Measurements from ENCODE around the gene RAB3GAP2.
A peak's percentile ranks its signal among the peaks of the same experiment; 100 is the strongest.
"Not testable (repeated sequence)": the region's sequence is repeated elsewhere in the genome, so short reads cannot be mapped to it uniquely, and the experiment has no call there.

Gene RAB3GAP2

GRCh38 chr1:220135755-220136154, 136.5 kb downstream of the RAB3GAP2 start:
- peak; percentile 17 for FAIRE-seq

- no peak for FAIRE-seq
These were observed 142.6 kb downstream of the RAB3GAP2 start for GRCh38 chr1:220129479-220130210.

GRCh38 chr1:220127076-220127475, 145.2 kb downstream of the RAB3GAP2 start:
- FAIRE-seq, result no peak

- no peak for FAIRE-seq
These were observed 147.7 kb downstream of the RAB3GAP2 start for GRCh38 chr1:220124542-220124941.

- no peak for FAIRE-seq
These were observed 148.4 kb downstream of the RAB3GAP2 start for GRCh38 chr1:220123889-220124288.

GRCh38 chr1:220123066-220123465, 149.2 kb downstream of the RAB3GAP2 start:
- no peak for FAIRE-seq

GRCh38 chr1:220121791-220122530, 150.3 kb downstream of the RAB3GAP2 start:
- FAIRE-seq, result peak; percentile 96

GRCh38 chr1:220119043-220119512, 153.2 kb downstream of the RAB3GAP2 start:
- FAIRE-seq, result peak; percentile 17

GRCh38 chr1:220113136-220113695, 159.0 kb downstream of the RAB3GAP2 start:
- FAIRE-seq, result peak; percentile 5

GRCh38 chr1:220112600-220112999, 159.7 kb downstream of the RAB3GAP2 start:
- FAIRE-seq, result not testable (repeated sequence)

- FAIRE-seq, result not testable (repeated sequence)
These were observed 161.8 kb downstream of the RAB3GAP2 start for GRCh38 chr1:220110473-220110872.

GRCh38 chr1:220099826-220100225, 172.4 kb downstream of the RAB3GAP2 start:
- no peak for FAIRE-seq
